GM18909 (cell line): ENCODE data around the gene RBBP8NL.
"Not testable (repeated sequence)": the region's sequence is repeated elsewhere in the genome, so short reads cannot be mapped to it uniquely, and the experiment has no call there.

Experiments
- ATAC-seq: cut with Tn5 transposase; IDR thresholded peaks from one replicate; pipeline ENCODE4 v1.9.1; 2021; ENCODE audit warnings: mild to moderate bottlenecking; ENCODE audit not compliant: unreplicated experiment, poor library complexity

The RBBP8NL gene

DNA sequence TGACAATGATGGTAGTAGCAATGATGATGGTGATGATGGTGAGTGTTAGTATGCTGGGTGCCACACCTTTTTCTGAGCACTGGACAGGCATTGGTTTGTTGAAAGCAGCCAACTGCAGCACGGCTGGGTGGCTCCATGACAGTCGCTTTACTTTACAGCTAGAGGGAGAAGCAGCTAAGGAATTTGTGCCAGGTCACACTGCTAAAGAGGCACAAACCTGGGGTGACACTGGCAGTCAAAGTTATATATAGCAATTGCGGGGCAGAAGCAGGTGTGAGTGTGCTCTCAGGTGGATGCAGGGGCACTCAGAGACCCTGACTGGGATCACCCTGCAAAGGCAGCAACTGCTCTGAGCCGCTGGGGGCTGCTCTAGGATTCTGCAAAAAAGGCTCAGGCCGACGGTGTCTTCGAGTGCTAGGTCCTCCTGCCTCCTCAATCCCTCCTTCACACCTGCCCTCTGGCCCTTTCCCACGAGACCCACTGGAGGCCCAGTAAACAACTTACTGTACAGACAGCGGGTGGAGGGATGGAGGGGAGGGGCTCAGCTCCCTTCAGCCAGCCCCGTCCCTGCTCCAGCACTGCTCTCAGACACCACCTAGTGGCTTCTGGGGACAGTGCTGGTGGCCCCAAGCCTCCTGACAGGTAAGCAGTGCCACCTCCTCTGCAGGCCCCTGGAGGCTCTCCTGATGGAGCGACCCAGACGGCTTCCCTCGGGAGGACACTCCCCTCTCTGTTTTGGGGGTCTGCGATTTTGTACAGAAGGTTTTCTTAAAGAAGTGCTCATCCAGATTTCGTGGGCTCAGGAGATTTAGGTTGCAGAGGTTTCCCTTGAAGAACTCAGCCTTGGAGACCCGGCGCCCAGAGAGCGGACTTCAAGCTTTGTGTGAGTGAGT lies 44.8 kb downstream of the RBBP8NL start:
- ATAC-seq, result peak; percentile 65

DNA sequence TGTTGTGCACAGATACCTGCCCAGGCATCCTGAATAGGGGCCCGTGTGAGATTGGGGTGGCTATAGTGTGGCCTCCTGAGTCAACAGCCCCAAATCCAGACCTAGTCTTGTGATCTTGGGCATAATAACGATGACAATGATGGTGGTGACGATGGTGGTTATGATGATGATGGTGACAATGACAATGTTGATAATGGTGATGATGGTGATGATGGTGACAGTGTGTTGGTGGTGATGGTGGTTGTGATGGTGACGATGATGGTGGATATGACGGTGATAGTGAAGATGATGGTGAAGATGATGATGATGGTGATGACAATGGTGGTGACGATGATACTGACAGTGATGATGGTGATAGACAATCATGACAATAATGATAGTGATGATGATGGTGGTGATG lies 45.5 kb downstream of the RBBP8NL start:
- no peak for ATAC-seq

DNA sequence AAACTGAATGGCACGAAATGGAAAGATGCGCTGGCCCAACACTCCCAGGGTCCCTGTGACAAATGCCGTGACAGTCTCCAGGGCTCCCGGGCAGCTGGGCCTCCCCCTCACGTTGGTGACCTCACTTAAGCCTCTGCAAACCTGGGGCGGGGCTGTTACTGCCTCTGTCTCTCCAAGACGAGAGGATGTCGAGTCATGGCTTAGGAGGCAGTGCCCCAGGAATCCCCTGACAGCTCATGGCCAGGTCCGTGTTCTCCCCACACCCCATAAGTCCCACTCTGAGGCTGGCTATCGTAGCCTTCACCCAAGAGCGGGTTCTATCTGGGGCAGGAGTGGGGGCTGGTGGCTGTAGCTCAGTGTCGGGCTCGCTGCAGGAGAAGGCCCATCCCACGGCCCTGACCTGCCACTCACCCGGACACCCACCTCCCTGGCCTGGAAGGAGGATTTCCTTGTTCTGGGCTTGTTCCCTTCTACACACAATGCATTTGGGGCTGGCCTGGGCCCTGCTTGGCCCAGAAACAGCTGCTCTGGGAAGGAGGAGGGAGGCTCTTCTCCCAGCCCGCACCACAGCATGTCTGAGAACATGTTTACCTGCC lies 46.0 kb downstream of the RBBP8NL start:
- no peak for ATAC-seq

DNA sequence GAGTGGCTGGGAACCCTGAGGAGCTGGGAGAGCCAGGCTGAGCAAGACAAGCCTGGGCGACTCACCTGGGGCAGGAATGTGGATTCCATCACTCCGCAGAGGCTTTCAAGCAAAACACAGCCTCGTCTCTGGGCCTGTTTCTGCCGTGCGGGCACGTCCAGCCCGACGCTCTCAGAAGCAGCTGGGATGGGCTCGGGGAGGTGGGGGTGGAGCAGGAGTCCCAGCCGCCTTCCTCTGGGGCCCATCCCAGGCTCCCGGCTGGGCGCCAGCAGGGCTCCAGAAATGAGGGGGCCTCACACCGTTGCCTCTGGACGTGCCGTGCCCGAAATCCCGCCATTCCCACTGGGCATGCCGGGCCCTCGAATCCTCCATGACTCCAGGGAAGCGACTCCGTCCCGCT lies 49.1 kb downstream of the RBBP8NL start:
- no peak for ATAC-seq

DNA sequence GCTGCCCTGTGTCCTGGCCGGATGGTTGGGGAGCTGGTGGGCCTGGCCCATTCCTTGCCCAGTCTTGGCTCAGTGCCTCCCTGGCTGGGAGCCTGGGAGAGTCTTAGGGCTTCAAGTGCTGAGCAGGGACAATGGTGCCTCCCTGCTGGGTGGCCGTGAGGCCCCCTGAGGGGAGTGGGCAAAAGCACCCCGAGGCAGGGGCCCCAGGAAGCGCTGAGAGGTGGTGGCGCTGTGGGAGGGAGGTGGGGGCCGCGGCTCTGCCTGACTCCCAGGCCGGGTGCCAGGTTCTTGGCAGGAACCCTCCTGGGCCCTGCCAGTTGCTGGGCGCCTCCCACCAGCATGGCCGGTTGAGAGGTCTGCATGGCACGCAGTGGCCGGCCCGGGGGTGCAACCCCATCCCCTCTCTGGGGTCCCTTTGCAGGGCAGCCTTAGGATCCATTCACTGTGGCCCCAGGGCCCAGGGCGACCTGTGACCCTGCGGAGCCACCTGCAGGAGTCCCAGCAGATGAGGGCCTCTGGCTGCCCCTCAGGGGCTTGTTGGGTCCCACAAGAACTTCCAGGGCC lies 49.6 kb downstream of the RBBP8NL start:
- ATAC-seq, result no peak

DNA sequence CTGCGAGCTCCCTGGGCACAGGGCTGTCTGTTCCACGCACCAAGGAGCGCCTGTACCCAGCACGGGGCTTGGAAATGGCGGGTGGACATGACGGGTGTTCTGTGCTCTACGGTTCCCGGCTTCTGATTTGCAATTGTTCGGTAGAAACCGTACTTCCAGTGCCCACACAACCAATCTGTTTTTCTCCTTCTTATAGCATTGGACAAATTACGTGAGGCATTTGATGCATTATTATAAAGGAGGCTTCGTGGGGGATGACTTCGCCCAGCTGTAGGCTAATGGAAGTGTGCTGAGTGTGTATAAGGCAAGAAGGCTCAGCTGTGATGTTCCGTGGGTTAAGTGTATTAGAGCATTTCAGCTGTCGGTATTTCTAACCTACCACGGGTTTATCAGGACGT lies 50.3 kb downstream of the RBBP8NL start:
- ATAC-seq, result no peak

DNA sequence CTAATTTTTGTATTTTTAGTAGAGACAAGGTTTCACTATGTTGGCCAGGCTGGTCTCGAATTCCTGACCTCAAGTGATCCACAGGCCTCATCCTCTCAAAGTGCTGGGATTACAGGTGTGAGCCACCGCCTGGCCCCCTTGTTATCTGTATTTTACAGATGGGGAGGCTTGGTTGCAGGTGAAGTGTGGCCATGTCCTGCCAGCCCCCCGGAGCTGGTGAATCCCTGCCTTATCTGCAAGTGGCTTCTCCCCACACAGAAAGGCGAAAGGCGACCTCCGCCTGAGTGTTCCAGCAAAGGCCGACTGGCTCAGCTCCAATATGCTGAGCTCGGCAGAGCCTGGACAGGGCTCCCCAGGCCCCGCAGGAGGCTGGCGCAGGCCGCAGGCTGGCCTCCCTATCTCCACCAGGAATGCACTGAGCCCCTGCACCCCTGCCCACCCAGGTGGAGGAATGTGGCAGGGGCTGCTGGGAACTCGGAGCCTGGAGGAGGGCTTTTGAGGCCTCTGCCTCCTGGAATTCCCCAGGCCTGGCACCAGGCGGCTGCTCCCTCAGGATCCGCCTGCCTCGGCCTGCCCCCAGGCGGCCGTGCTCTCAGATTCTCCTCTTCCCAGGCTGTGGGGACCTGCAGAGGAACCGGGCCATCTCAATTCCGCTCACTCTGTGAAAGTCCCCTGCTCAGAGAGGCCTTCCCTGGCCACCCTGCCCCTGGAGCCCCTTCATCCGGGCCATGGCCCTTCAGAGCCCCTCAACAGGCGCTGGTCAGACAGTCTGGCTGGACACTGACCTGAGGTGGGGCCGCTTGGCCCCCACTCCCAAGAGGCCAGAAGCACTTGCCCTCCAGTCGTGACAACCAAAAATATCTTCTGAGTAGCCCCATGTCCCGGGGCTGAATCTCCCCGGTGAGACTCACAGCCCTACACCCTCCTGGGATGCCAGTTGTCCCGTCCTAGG lies 51.0 kb downstream of the RBBP8NL start:
- ATAC-seq, result no peak

DNA sequence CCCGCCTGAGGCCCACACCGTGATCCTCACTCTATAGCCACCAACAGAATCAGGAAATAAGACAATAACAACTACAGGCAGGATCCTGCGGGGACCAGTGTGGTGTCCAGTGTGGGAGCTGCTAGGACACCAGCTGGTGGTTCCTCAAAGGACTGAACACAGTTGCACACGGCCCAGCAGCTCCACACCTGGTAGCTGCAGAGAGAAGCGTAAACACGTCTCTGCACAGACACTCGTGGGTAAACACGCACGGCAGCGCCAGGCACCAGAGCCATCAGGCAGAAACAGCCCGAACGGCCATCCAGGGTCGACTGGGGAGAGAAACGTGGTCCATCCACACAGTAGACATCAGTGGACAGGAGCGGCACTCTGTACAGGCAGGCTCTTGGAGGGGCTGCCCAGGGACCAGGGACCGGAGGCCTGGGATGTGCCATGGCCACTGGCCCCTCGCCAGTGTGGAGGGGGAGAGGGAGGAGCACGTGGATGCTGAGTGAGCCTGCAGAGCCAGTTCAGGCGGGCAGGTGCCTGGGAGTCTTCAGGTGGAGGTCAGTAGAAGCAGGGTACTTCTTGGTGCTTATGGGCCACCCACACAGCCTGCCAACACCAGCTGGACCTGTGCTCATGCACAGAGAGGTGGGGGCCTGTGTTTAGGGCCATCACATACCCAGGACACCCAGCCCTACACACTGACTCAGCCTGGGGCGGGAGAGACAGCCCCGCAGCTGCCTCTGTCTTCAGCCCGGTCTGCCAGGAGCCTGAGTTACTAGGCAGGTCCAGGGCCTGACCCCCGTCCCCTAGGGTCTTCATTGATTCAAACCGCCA lies 52.8 kb downstream of the RBBP8NL start:
- no peak for ATAC-seq

DNA sequence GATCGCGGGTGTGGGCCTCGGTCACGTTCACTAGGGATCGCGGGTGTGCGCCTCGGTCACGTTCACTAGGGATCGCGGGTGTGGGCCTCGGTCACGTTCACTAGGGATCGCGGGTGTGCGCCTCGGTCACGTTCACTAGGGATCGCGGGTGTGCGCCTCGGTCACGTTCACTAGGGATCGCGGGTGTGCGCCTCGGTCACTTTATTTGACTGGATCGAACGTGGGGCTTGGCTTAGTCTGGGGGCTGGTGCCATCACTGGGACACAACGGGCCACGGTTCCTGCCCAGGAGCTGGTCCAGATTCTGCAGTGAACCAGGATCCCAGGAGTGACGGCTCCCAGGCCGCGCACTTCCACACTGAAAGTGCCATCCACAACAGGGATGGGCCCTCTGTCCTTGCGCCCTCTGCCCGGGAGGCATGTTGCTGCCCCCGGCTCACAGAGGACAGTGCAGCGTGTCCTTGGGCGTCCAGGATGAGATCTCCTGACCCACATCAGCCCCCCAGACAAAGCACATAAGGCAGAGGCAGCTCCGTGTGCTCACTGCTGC lies 53.6 kb downstream of the RBBP8NL start:
- ATAC-seq, result not testable (repeated sequence)

DNA sequence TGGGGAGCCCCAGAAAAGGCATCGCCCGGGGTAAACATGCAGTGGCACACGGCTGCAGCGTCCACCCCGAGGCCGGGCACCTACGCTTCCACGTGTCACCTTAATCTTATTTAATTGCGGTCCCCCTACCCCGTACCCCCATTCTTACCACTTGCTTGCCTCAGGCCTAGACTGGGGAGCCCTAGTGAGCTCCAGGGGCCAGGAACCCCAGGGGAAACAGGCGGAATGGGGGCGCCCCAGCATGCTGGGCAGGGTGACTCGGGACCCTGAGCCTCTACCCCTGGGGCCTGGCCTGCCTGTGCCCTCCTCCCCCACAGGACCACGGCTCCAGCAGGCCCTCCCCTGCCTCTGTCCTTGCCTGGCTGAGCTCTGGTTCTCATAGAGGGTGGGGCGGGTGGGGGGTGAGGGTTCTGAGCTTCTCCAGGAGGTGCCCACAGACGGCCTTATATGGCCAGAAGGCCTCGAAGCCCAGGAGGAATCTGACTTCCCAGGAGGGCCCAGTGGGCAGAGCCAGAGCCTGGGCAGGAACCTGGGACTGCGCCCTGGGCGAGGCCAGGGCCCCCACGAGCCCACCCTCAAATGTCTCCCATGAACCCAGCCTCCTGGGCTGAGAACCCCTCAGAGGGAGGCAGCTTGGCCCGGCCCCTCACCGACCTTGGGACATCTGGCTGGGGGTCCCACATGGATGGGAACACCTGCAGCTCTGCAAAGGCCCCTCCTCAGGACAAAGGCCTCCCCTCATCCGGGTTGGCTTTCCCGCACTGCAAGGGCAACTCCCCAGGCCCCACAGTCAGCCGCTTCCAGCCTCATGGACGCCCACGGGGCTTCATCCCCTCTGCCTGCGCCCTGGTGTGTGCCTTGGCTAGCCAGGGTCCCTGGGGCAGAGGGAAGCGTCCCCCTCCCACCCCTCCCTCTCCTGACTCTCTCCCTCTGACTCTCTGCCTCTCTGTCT lies 55.0 kb downstream of the RBBP8NL start:
- ATAC-seq, result no peak

DNA sequence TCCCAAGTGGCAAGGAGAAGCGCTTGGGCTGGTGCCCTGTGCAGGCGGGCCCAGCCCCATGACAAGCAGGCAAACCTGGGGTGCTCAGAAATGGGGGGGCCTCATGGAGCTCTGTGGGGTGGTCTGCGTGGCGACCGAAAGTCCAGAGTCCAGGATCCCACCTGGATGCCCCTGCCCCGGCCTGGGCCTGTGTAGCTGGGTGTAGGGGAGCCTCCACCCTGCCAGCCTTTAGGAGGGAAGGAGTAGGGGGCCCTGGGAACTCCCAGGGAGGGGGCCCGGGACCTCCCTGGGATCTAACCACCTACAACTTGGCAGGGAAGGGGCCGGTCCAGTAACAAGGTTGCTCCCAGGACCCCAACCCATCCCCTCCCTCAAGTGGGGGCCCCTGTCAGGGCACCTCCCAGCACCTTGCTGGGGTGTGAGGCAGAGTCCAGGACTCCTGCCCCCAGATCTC lies 55.7 kb downstream of the RBBP8NL start:
- ATAC-seq, result no peak

DNA sequence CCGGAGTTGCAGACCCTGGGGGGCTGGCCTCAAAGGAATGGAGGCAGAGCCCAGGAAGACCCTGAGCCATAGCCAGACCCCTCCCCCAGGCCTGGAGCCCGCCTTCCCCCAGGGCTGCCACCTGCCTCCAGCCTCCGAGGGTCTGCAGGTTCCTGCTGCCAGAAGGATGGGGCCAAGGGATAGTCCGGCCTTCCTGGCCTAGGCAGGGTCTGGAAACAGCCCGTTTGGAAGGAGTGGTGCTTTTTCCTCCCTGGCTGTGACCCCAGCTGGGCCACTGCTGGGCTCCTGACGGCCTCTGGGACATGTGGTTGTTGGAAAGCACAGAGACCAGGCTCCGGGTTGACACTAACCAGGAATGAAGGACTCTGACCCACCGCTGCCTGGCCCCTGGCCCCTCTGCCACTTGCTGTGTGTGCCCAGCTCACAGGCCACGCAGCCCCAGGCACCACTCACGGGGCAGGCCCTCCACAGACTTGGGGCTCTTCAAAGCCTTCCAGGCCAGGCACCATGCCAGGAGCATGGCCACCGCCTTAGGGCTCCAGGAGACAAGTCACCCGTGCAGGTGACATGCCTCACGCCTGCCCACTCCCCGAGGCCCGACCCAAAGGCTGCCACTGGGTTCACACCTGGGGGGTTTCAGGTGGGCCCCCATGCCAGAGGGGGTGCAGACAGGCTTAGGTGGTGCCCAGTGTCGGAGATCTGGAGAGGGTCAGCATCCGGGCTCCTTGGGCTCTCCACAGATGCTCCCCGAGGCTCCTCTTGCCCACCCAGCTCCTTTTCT lies 56.3 kb downstream of the RBBP8NL start:
- ATAC-seq, result no peak

DNA sequence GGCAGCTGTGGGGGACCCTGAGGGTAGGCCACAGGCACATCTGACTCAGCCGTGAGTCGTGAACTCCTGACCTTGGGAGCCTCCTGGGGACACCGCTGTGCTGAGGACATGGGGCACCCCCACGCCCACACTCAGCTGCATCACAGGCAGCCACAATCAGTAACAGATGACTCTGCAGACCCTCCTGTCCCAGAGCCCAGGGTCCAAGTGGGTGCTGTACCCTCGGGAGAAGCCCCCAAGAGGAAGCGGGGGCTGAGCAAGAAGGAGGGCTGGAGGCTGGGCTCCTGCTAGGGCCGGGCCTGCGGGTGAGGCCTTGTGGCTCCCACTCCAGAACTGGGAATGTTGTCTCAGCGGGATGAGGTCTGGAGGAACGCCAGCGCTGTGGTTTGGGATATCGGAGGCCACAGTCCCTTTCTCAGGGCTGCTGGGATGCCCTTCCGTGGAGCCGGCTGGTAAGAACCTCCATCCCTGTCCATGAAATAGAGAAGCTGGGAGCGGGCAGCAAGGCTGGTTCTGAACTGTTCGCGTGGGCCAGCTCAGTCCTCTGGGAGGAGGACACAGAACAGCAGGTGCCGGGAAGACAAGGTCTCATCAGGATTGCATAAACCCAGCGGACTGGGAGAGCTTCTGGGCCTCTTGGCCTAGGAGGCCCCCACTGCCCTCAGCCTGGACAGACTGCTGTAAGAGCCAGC lies 57.1 kb downstream of the RBBP8NL start:
- ATAC-seq, result no peak

DNA sequence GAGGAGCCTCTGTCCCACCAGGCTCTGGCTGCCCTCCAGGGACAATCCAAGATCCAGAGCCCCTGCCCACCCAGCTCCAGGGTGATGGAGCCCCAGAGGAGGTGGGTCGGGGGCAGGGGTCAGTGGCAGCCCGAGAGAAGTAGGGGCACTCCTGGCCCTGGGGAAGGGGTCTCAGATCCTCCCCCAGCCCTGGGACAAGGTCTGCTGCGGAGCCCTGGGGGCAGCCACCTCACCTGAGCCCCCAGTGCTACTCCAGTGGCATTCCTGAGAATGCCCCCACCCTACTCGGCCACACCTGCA lies 57.6 kb downstream of the RBBP8NL start:
- no peak for ATAC-seq

DNA sequence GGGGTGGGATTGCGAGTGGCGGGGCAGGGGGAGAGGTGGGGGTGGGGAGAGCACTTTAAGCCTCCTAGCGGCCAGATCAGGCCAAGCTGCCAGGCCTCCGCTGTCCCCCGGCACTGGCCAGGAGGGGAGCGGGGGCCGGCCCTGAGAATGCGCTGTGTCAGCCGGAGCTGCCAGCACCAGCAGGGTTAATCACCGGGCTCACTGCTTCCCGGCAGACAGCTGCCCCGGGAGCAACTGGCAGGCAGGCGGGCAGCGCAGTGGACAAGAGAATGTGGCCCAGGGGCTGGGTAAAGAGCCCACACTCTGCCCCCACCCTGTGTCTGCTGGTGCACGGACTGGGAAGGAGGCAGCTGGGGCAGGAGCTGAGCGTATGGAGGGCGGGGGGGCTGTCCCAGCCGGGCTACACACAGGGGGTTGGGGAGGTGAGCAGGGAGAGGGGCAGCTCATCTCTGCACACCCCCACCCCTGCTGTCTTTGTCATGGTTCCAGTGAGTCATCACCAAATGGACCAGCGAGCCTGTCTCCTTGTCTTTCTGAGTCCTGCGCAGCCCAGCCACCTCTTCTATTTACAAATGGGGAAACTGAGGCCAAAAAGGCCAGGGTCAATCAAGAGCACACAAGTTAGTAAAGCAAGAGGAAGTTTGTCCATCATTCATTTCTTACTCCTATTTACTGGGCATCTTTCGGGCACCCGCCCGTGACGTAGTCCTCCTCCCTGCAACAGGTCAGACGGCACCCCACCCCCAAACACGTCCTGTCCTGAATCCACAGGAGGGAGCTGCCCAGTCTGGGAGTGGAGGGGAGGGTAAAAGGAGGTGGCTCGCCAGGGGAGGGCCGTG lies 58.1 kb downstream of the RBBP8NL start:
- ATAC-seq, result no peak

DNA sequence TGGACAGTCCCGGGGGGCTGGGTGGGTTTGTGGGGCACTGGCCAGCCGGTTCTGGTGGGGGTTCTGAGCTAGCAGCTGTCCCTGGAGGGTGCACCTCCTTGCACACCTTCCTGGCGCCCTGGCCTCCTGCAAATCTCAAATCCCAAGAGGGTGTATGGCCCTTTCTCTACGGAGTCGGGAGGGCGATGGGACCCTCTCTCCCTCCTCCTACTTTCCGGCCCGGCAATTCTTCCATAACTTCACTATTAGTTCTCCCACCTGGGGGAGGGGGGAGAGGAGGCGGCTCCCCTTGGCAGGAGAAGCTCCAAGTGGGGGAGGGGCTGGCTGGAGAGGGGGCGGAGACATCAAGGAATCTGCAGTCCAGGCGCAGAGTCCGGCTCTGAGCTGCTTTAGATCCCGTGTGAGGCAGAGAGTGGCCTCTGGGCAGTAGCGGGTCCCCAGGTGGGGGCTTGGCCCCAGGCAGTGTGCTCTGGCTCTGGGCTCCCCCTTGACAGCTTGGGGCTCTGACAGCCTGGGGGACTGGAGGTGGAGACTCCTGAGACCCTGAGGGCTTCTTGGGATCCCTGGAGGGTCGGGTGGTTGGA lies 58.9 kb downstream of the RBBP8NL start:
- no peak for ATAC-seq
